Astrocyte of the cerebellum (primary cell): ENCODE results near the gene MSGN1.
"Not testable (repeated sequence)": the region's sequence is repeated elsewhere in the genome, so short reads cannot be mapped to it uniquely, and the experiment has no call there.

ENCODE experiments used
- DNase-seq: peaks from one replicate; pipeline ENCODE4 v3.0.0-alpha.2; 2011; ENCODE audit warnings: low read depth
- H3K4me3 ChIP-seq: 2 replicates; pipeline ENCODE4 v1.5.1; 2011; ENCODE audit warnings: mild to moderate bottlenecking, low read depth, low read length, moderate library complexity
- CTCF ChIP-seq: IDR thresholded peaks from 2 replicates; pipeline ENCODE4 v1.5.1; 2012; ENCODE audit warnings: low read length, low read depth, moderate library complexity, mild to moderate bottlenecking; ENCODE audit errors: missing control alignments
- in situ Hi-C: cut with HindIII; loops from 2 replicates; pipeline ENCODE4 v1.10.0; 2017; ENCODE audit warnings: low sequenced_read_pairs

MSGN1 gene

DNA sequence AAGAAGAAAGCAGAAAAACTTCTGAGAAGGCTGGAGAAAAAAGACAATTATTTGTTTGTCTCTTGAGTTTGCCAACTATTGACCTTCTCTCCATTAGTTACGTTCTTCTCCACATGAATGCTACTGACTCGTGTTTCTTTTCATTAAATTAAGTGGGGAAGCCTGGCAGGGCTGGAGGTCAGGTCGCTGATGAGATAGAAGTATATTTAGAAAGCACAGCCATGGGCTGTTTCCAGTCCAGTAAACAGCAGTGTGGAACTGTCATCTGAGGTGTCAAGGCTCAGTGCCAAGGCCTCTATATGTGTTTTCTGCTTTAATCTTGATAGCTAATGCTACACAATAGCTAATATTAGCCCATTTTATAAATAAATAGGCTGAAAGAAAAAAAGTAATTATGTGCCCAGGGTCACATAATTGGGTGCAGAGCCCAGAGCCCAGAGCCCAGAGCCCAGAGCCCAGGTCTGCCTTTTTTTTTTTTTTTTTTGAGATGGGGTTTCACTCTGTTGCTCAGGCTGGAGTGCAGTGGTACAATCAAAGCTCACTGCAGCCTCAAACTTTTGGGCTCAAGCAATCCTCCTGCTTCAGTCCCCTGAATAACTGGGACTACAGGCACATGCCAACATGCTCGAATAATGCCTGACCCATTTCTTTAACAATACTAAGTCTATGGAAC, 6.3 kb downstream of the MSGN1 start:
- in situ Hi-C loops, result no loop called here
- no peak for DNase-seq
- no peak for TF ChIP-seq CTCF
- no peak overlapping the region for H3K4me3 ChIP-seq

GRCh38 chr2:17823646-17824045, 7.4 kb downstream of the MSGN1 start:
- H3K4me3 ChIP-seq, in situ Hi-C loops, DNase-seq: not testable (repeated sequence)

GRCh38 chr2:17827316-17827715, 11.1 kb downstream of the MSGN1 start:
- in situ Hi-C loops, result loop anchor here (25.0 kb wide), 1 partner anchor 335 kb away; no protein-coding TSS in a partner anchor
- no peak overlapping the region for H3K4me3 ChIP-seq
- TF ChIP-seq CTCF, result no peak
- DNase-seq, result no peak

DNA sequence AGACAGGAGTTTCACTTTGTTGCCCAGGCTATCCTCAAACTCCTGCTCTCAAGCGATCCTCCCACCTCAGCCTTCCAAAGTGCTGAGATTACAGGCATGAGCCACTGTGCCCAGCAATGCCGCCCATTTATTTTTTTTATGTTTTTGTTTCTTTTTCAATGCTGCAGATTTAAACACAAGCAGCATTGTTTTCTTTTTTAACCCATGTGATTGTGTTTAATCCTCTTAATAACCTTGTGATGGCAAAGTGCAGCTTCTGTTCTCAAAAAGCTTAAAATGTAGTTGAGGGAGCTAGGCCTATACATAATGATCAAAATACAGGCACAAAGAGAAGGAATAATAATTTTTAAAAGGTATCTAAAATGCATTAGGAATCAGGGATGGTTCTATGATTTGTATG, 11.5 kb downstream of the MSGN1 start:
- DNase-seq, result no peak
- no peak for TF ChIP-seq CTCF
- in situ Hi-C loops, result loop anchor here (25.0 kb wide), 1 partner anchor 335 kb away; no protein-coding TSS in a partner anchor
- H3K4me3 ChIP-seq, result no peak overlapping the region

GRCh38 chr2:17830053-17831034, 14.1 kb downstream of the MSGN1 start:
- in situ Hi-C loops, result loop anchor here (25.0 kb wide), 1 partner anchor 332 kb away; no protein-coding TSS in a partner anchor
- TF ChIP-seq CTCF, result peak; percentile 91
- peak; percentile 27 for DNase-seq
- peak overlapping the region; percentile 18 for H3K4me3 ChIP-seq

DNA sequence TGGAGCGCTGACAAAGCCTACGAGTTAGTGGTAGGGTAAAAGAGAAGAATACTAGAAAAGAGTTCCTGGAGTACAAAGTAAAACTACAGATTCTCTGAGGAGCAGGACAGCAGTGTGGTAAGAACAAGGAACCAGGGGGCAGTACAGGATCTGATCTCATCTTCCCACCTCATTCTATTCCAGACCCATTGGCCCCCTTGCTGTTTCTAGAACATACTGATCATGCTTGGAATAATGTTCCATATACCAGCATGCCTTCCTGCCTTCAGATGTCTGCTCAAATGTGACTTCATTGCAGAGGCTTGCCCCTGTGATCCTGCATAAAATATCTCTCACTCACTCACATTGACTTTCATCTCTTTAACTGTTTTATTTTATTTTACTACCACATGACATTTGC, 19.3 kb downstream of the MSGN1 start:
- in situ Hi-C loops, result loop anchor here (25.0 kb wide), 1 partner anchor 327 kb away; no protein-coding TSS in a partner anchor
- no peak overlapping the region for H3K4me3 ChIP-seq
- DNase-seq, result no peak
- no peak for TF ChIP-seq CTCF
